HEK293 (cell line): Measurements from ENCODE around the gene PPFIBP1.
"Not testable (repeated sequence)": the region's sequence is repeated elsewhere in the genome, so short reads cannot be mapped to it uniquely, and the experiment has no call there.

ENCODE experiments used
- CTCF ChIA-PET: fragments of 350-600 bp; formaldehyde crosslinking; extraction: SDS; loops from one replicate; lab custom pipeline; 2021; ENCODE audit warnings: antibody characterized with exemption; lab: Yijun Ruan, JAX
- POLR2A ChIA-PET: fragments of 300-600 bp; formaldehyde crosslinking; extraction: SDS; loops from one replicate; lab custom pipeline; 2020; ENCODE audit warnings: antibody characterized with exemption, inconsistent platforms; lab: Yijun Ruan, JAX
- H3K27ac ChIP-seq: fragments of 200-500 bp; sonication (Bioruptor generic); 2 replicates; pipeline ENCODE4 v1.5.1; 2014; ENCODE audit warnings: low read depth, low read length, control low read depth, inconsistent platforms; ENCODE audit errors: extremely low read depth
- H3K36me3 ChIP-seq, 2 experiments: fragments of 200-500 bp in 1 of 2; sonication (Bioruptor generic) in 1 of 2; 1 replicate in 1 of 2; 2 replicates in 1 of 2; pipeline ENCODE4 v1.5.1; 2014 to 2017; ENCODE audit warnings: inconsistent platforms in 2 of 2, low read length in 2 of 2; ENCODE audit not compliant: control insufficient read depth in 2 of 2, insufficient read depth in 1 of 2
- H3K4me1 ChIP-seq: fragments of 200-500 bp; sonication (Bioruptor generic); 2 replicates; pipeline ENCODE4 v1.5.1; 2014; ENCODE audit warnings: mild to moderate bottlenecking, low read length, inconsistent platforms; ENCODE audit not compliant: control insufficient read depth, insufficient read depth
- H3K4me3 ChIP-seq: 2 replicates; pipeline ENCODE4 v1.5.1; 2011; ENCODE audit warnings: low read depth, mild to moderate bottlenecking, control low read depth, low read length, moderate library complexity
- H3K9me3 ChIP-seq: fragments of 200-500 bp; sonication (Bioruptor generic); 2 replicates; pipeline ENCODE4 v1.5.1; 2014; ENCODE audit warnings: low read depth, low read length, inconsistent platforms; ENCODE audit not compliant: control insufficient read depth, insufficient read depth
- IKZF3 ChIP-seq: fragments of 450-650 bp; IDR thresholded peaks from 2 replicates; pipeline ENCODE4 v1.5.0; 2018; ENCODE audit warnings: missing biosample characterization, mild to moderate bottlenecking, missing genetic modification characterization, moderate library complexity
- RBAK ChIP-seq: fragments of 450-650 bp; formaldehyde crosslinking; IDR thresholded peaks from 2 replicates; pipeline ENCODE4 v1.5.1; 2016; ENCODE audit warnings: missing biosample characterization, missing genetic modification characterization
- ZBTB20 ChIP-seq: fragments of 450-650 bp; formaldehyde crosslinking; IDR thresholded peaks from 2 replicates; pipeline ENCODE4 v1.5.1; 2016; ENCODE audit warnings: missing biosample characterization, missing genetic modification characterization
- ZBTB7A ChIP-seq: fragments of 450-650 bp; formaldehyde crosslinking; IDR thresholded peaks from 2 replicates; pipeline ENCODE4 v1.5.1; 2016; ENCODE audit warnings: low read depth, missing biosample characterization, missing genetic modification characterization
- ZNF280C ChIP-seq: fragments of 450-650 bp; formaldehyde crosslinking; IDR thresholded peaks from 2 replicates; pipeline ENCODE4 v1.5.1; 2016; ENCODE audit warnings: missing biosample characterization, missing genetic modification characterization
- ZNF311 ChIP-seq: fragments of 450-650 bp; formaldehyde crosslinking; IDR thresholded peaks from 2 replicates; pipeline ENCODE4 v1.5.1; 2017; ENCODE audit warnings: missing biosample characterization, missing genetic modification characterization, borderline replicate concordance
- ZNF324 ChIP-seq: fragments of 450-650 bp; formaldehyde crosslinking; IDR thresholded peaks from 2 replicates; pipeline ENCODE4 v1.5.1; 2016; ENCODE audit warnings: missing biosample characterization, missing genetic modification characterization
- ZNF335 ChIP-seq: fragments of 450-650 bp; formaldehyde crosslinking; conservative IDR thresholded peaks from 2 replicates; pipeline ENCODE4 v1.5.1; 2016; ENCODE audit warnings: missing biosample characterization, missing genetic modification characterization
- ZNF362 ChIP-seq: fragments of 450-650 bp; formaldehyde crosslinking; IDR thresholded peaks from 2 replicates; pipeline ENCODE4 v1.5.1; 2016; ENCODE audit warnings: missing biosample characterization, missing genetic modification characterization
- ZNF549 ChIP-seq: fragments of 450-650 bp; IDR thresholded peaks from 2 replicates; pipeline ENCODE4 v1.5.1; 2018; ENCODE audit warnings: missing biosample characterization, missing genetic modification characterization, mild to moderate bottlenecking, inconsistent platforms, moderate library complexity
- ZNF624 ChIP-seq: fragments of 450-650 bp; formaldehyde crosslinking; IDR thresholded peaks from 2 replicates; pipeline ENCODE4 v1.5.1; 2017; ENCODE audit warnings: missing biosample characterization, missing genetic modification characterization
- ZNF629 ChIP-seq: fragments of 450-650 bp; formaldehyde crosslinking; IDR thresholded peaks from 2 replicates; pipeline ENCODE4 v1.5.1; 2017; ENCODE audit warnings: missing biosample characterization, missing genetic modification characterization
- ZNF658 ChIP-seq: fragments of 450-650 bp; formaldehyde crosslinking; IDR thresholded peaks from 2 replicates; pipeline ENCODE4; 2016; ENCODE audit warnings: missing biosample characterization, missing genetic modification characterization
- ZNF707 ChIP-seq: fragments of 450-650 bp; formaldehyde crosslinking; IDR thresholded peaks from 2 replicates; pipeline ENCODE4 v1.5.1; 2016; ENCODE audit warnings: missing biosample characterization, missing genetic modification characterization

PPFIBP1 gene

GRCh38 chr12:27733791-27734190 is 209.8 kb downstream of the PPFIBP1 start:
- H3K4me3 ChIP-seq = no peak overlapping the region
- H3K4me1 ChIP-seq = no peaks in the 10 kb centered on the region
- ChIA-PET CTCF (interaction anchor here (0.6 to 4.5 kb wide), 23 partner anchors 9 to 1264 kb away, joined by 3 to 34 read pairs (median 3); no protein-coding TSS in a partner anchor), POLR2A (no interaction called here)
- no peak for TF ChIP-seq RBAK (tag by site-specific recombination)
- TF ChIP-seq ZNF629 (tag by site-specific recombination) = no peak
- TF ChIP-seq ZNF549 = no peak
- no peak for TF ChIP-seq ZNF324 (tag by site-specific recombination)
- TF ChIP-seq ZNF311 (tag by site-specific recombination) = no peak
- H3K36me3 ChIP-seq = peaks cover 34 to 38% of the 10 kb centered on the region in 2 experiments
- no peaks in the 10 kb centered on the region for H3K9me3 ChIP-seq
- no peak overlapping the region for H3K27ac ChIP-seq

- H3K4me3 ChIP-seq, H3K27ac ChIP-seq, H3K4me1 ChIP-seq, H3K9me3 ChIP-seq, POLR2A ChIA-PET: not testable (repeated sequence)
- CTCF ChIA-PET = interaction anchor here (0.6 to 4.5 kb wide), 10 partner anchors 9 to 243 kb away, joined by 3 to 34 read pairs (median 4); no protein-coding TSS in a partner anchor
- H3K36me3 ChIP-seq = peaks cover 36 to 43% of the 10 kb centered on the region in 2 experiments
Observed at GRCh38 chr12:27734321-27734720, 210.3 kb downstream of the PPFIBP1 start.

- no peak overlapping the region for H3K4me3 ChIP-seq
- ChIA-PET CTCF (interaction anchor here (1.9 kb wide), 1 partner anchor 10 kb away, joined by 7 read pairs; no protein-coding TSS in a partner anchor), POLR2A (no interaction called here)
- peaks cover 22 to 35% of the 10 kb centered on the region in 2 experiments for H3K36me3 ChIP-seq
- no peaks in the 10 kb centered on the region for H3K9me3 ChIP-seq
- TF ChIP-seq IKZF3 (tag by site-specific recombination) (no peak), ZNF624 (tag by site-specific recombination) (no peak), ZNF707 (tag by site-specific recombination) (no peak), ZNF658 (tag by site-specific recombination) (no peak), ZNF280C (tag by site-specific recombination) (no peak), ZNF362 (tag by site-specific recombination) (no peak), ZBTB7A (tag by site-specific recombination) (no peak), RBAK (tag by site-specific recombination) (no peak), ZBTB20 (tag by site-specific recombination) (no peak), ZNF335 (tag by site-specific recombination) (no peak)
- no peak overlapping the region for H3K27ac ChIP-seq
- H3K4me1 ChIP-seq = no peaks in the 10 kb centered on the region
Observed at GRCh38 chr12:27743601-27744000, 219.6 kb downstream of the PPFIBP1 start.
